Amniotic stem cell (primary cell): ENCODE measurements around the gene TBC1D16.
"Not testable (repeated sequence)": the region's sequence is repeated elsewhere in the genome, so short reads cannot be mapped to it uniquely, and the experiment has no call there.

Source experiments
- DNase-seq: peaks from one replicate; lab custom pipeline; 2025; lab: John Stamatoyannopoulos, UW

Gene TBC1D16

DNA sequence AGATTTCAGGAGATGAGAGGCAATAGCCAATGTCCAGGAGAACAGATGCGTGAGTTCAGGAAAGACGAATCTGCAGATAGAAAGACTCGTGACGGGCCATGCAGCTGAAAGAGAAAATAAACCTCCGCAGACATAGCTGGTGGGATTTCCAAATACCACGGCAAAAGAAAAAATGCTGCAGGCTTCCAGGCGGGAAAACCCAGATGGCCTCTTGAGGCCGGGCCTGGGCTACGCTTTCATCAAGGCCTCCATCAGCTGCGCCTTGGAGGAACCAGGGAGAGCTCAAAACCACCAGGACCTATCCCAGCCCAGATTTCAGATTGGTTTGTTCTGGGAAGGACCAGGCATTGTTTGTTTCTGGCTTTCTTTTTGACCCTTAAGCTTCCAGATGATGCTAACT is 17.4 kb upstream of the TBC1D16 start:
- no peak for DNase-seq

GRCh38 chr17:80051681-80052080 is 16.0 kb upstream of the TBC1D16 start:
- DNase-seq, result no peak

- no peak for DNase-seq
Observed at GRCh38 chr17:80050706-80051105, 15.0 kb upstream of the TBC1D16 start.

- DNase-seq, result no peak
Observed at GRCh38 chr17:80049986-80050385, 14.3 kb upstream of the TBC1D16 start.

GRCh38 chr17:80047176-80047575 is 11.5 kb upstream of the TBC1D16 start:
- no peak for DNase-seq

DNA sequence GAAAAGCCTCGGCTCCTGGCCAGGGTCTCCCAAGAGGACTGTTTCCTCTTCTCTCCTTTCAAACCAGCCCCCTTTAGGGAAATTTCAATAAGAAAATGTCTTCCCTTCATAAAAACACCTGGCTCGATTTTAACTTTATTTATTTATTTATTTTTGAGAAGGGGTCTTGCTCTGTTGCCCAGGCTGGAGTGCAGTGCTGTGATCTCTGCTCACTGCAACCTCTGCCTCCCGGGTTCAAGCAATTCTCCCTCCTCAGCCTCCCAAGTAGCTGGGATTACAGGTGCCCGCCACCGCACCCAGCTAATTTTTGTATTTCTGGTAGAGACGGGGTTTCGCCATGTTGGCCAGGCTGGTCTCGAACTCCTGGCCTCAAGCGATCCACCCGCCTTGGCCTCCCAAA is 11.0 kb upstream of the TBC1D16 start:
- DNase-seq, result not testable (repeated sequence)

DNA sequence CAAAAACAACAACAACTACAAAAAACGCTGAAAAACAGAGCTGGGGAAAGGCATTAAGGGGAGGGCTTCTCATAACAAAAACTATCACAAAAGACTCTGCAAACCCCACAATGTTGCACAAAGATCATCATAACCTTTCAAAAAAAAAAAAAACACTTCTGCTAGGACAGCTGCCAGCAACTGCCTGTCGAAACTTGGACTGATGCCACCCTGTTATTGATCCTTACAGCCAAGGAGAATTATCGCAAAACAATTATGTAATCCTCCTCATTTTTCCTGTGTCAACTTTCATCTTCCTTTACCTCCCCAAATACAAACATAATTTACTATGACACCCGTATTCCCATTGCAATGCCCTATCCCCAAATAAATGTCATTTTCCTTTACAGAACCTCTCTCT is 10.0 kb upstream of the TBC1D16 start:
- no peak for DNase-seq

GRCh38 chr17:80043963-80044362 is 8.3 kb upstream of the TBC1D16 start:
- no peak for DNase-seq

GRCh38 chr17:80036715-80037477 is 1.2 kb upstream of the TBC1D16 start:
- DNase-seq, result peak; percentile 17

GRCh38 chr17:80035937-80036714 is 454 bp upstream of the TBC1D16 start, which contains the start of gene CCDC40:
Gene CCDC40, plus strand, starts transcription at chr17:80036642. Its CDS starts 21 bp downstream, at chr17:80036663.
- peak; percentile 72 for DNase-seq

GRCh38 chr17:80034791-80035686 is 633 bp downstream of the TBC1D16 start:
- DNase-seq, result no peak

DNA sequence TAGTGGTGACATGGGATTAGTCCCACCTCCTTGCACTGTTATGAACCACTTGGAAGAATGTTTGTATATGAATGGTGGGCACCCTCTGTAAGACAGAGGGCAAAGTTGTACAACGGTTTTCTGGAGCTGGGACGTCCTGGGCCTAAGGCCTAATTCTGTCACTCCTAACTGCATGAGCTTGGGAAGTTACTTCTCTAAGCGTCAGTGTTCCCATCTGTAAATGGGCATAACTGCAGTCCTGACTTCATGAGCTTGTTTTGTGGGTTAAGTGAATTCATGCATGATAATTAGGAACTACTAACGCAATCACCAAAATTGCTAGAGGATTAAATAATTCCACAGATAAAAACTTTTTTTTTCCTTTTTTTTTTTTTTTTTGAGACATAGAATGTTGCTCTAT is 1.8 kb downstream of the TBC1D16 start:
- no peak for DNase-seq

DNA sequence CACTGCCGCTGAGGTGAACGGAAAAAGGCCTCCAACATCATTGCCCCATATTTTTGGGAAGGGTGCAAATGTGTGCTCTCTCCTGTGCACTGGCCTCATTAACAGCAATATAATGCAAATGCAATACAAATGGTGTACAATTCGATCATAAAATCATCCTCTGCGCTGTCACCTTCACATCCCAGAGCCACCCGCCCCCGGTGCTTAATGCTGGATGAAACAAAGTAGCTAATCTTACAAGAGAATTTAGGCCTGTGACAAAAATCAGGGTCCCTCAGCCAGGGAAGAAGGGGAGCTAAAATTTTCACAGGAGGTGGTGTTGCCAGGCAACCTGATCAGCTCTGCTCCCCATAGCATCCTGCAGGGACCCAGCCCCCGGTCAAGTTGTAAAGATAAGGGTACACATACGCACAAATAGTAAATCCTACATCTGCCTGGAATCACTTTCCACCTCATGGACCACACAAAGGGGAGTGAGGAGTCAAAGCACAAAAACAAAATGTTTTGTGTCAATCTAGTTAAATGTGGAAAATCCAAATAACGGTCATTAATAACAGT is 3.0 kb downstream of the TBC1D16 start:
- no peak for DNase-seq

- no peak for DNase-seq
Observed at GRCh38 chr17:80031691-80032430, 3.8 kb downstream of the TBC1D16 start.

- DNase-seq, result no peak
Observed at GRCh38 chr17:80030730-80031410, 4.8 kb downstream of the TBC1D16 start.

GRCh38 chr17:80029258-80029974 is 6.3 kb downstream of the TBC1D16 start:
- DNase-seq, result no peak

DNA sequence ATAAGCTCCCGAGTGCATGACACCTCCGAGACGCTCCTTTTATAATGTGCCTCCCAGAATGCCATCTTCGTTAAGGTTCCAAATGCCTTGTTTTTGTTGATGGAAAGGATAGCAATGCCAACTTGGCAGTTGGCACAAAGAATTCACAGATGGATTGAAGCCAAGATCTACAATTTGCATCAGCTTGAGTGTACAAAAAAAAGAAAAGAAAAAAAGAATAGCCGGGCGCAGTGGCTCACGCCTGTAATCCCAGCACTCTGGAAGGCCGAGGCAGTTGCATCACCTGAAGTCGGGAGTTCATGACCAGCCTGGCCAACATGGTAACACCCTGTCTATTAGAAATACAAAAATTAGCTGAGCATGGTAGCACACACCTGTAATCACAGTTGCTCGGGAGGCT is 7.6 kb downstream of the TBC1D16 start:
- DNase-seq, result no peak

GRCh38 chr17:80027043-80027435 is 8.6 kb downstream of the TBC1D16 start:
- DNase-seq, result no peak

DNA sequence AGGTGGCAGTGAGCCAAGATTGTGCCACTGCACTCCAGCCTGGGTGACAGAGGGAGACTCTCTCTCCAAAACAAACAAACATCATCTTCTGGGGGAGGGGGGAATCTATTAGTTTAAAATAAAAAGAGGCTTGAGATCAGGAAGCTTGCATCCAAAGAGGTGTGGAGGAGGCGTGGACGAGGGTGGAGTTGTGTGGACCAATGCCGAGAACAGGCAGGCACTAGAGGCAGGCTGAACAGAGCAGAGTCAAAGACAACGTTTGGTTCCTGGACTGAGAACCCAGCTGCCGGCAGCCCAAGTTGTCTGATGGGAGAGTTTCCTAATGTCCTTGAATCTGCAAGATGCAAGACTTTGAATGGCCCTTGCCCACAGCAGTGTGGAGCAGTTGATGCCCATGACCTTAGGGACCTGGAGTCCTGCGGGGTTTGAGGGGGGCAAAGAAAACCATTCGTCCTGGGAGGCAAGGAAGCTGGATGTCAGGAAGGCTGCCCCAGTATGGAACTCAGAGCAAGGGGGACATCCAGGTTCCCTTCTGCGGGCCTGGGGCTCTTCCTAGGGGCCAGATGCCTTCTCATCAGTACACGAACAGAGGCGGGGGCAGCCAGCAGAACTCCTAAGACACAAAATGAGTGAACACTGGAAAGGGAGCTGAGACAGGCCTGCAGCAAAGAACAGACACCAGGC is 9.2 kb downstream of the TBC1D16 start:
- DNase-seq, result no peak
